HG02623 (cell line): ENCODE data around the gene REX1BD.
"Not testable (repeated sequence)": the region's sequence is repeated elsewhere in the genome, so short reads cannot be mapped to it uniquely, and the experiment has no call there.

ENCODE experiments used
- ATAC-seq: cut with Tn5 transposase; IDR thresholded peaks from one replicate; pipeline ENCODE4 v1.9.1; 2021; ENCODE audit warnings: moderate library complexity; ENCODE audit not compliant: unreplicated experiment

The REX1BD gene

DNA sequence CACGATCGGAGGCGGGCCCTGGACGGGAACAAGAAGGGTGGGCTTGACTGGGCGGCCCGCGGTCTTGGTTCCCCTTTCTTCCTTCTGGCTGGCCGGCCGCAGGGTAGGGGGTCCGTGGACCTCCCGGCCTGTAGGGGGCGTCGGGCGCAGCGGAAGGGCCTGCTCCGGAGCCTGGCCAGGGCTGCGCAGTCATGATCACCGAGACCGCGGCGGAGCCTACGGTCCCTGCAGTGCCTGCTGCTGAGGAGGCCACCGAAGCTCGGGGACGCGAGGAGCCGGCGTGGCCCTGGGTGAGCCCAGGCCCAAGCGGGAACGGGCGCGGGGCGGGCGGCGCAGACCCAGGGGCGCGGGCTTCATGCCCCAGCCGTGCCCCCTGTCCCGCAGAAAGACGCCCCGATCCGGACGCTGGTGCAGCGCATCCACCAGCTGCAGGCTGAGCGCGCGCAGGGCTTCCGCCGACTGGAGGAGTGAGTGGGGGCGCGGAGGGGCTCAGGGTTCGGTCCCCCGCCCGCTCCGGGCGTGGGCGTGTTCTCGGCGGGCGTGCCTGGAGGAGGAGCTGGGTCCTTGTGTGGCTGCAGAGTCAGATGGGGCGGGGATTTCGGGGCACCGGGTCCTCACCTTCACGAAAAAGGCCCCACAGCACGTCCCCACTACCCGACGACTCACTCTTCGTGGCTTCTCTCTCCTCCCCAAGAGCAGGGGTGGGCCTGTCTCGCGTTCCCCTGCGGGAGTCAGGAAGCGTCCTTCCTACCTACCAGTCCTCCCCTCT, at the start of gene REX1BD:
REX1BD (plus strand) TSS at position 188 of the 769 bp plus-strand sequence; CDS start at position 192, 4 bp downstream.
- peak; percentile 65 for ATAC-seq

DNA sequence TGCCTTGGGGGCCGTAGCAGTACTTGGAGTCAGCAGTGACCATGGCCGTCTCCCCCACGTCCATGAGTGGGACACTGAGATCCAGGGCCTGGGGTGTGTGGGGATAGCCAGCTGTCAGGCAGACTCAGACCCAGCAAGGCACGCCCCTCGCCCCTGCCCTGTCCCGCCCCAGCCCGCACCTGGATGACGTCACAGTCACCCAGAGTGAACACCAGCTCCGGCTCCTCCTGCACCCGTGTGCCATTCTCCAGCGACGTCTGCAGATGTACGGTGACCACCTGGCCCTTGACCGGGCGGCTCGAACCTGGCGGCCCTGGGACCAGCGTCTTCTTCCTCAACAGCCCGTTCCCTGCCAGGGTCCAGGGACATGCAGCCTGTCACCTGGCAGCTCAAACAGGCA, 49.2 kb upstream of the REX1BD start:
- no peak for ATAC-seq

DNA sequence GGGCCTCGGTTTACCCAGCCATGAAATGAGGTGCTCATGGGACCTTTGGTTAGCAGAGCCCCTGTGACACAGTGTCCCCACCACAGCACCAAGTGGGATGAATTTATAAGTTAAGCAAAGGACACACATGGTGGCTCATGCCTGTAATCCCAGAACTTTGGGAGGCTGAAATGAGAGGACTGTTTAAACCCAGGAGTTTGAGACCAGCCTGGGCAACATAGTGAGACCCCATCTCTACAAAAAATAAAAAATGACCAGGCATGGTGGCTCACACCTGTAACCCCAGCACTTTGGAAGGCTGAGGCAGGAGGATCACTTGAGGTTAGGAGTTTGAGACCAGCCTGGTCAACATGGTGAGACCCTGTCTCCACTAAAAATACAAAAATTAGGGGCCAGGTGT, 48.4 kb upstream of the REX1BD start:
- ATAC-seq: not testable (repeated sequence)

DNA sequence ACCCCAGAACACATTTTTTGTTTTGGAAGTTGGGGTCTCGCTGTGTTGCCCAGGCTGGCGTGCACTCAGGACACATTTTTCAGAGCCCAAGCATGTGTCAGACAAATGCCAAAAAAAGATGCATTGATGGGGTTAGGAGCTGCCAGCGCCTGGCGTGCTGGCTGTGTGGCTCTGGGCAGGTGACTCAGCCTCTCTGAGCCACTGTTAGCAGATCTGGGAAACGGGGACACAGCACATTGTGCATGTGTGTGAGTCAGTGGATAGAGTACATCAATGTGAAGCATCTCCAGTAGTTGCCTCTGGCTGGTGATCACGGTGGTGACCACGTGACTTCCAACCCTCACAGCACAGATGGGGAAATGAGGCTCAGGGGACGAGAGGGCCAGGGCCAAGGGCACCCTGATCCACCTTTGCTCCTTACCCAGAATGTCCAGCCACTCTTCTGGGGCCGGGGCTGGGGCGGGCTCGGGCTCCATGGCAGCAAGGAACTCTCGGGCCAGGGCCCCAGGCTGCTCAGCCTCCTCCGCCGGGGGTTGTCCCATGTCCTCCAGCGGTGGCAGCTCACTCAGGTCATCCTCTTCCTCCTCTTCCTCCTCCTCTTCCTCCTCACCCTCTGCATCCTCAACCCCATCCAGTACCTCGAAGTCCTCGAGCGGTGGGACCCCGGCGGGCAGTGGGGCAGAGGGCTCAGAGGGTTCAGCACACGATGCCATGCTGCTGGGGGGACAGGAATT, 47.2 kb upstream of the REX1BD start:
- no peak for ATAC-seq

DNA sequence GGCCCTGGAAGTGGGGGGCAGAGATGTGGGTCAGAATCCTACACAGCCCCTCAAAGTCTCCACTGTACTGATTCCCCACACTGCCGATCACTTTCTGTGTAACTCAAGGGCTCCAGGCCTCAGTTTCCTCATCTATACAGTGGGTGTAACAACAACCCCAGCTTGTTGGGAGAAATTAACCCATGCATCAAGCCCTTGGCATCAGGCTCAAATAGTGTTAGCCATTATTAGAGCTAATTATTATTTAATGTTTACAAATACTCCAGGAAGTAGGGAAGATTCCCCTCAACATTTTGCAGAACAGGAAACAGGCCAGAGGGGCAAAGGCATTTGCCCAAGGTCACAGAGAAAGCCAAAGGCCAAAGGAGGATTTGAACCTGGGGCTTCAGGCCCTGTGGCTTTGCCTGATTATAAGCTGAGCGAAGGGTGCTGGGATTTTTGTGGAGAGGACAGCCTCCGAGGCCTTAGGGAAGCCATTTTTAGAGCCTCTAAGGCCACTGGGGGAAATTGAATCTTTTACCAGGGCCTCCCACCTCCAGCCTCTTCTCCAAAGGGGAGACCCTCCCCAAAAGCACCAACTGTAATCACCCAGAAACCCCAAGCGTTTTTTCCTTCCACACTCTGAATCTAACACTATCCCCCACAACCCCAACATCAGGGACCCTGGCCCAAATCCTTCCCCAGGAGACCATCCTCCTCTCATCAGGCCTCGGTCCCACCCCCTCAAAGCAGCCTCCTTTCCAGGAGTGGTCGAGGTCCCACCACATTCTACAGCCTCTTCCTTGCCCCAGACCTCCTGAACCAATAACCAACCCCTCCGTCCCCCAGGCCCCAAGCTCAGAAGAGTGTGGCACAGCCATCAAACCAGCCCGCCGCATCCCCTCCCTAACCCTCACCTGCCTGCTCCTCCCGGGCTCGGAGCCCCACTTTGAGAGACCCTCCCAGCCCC, 46.3 kb upstream of the REX1BD start:
- ATAC-seq: no peak

DNA sequence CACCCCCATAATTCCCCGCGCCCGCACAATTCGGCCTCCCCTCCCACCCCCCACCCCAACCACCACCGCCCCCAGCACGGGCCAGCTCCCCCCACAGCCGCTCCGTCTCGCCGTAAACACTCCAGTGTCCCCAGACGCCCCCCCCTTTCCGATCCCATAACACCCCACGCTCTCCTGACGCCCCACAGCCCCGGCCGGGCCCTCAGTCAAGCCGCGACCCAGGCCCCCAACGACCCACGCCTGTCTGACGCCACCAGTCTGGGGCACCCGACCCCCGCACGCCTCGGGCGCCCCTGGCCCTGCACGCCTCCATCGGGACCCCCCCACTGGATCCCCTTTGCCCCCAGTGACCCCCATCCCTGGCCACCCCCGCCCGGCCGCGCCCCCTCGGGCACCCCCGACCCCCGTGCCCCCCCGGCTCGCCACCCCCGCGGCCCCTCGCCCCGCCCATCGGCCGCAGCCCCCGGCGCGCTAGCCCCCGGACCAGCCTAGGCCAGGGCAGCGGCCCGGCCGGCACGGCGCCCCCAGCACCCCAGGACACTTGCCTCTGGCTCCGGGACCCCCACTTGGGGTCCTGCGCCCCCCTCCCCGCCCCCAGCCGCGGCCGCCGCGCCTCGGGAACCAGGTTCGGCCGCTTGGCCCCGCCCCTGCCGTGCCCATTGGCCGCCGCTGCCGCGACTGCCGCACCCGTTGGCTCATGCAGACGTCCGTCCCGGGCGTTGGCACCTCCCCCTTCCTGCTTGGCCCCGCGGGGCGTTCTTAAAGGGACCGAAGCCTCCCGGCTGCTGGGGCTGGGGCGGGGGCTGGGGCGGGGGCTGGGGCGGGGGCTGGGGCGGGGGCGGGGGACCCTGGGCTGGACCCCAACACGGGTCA, 45.4 kb upstream of the REX1BD start, which contains the start of gene FKBP8:
FKBP8 (minus strand) TSS at position 633 of the 873 bp plus-strand sequence. CDS start 1,603 bp downstream, outside the sequence.
- ATAC-seq: peak; percentile 95

DNA sequence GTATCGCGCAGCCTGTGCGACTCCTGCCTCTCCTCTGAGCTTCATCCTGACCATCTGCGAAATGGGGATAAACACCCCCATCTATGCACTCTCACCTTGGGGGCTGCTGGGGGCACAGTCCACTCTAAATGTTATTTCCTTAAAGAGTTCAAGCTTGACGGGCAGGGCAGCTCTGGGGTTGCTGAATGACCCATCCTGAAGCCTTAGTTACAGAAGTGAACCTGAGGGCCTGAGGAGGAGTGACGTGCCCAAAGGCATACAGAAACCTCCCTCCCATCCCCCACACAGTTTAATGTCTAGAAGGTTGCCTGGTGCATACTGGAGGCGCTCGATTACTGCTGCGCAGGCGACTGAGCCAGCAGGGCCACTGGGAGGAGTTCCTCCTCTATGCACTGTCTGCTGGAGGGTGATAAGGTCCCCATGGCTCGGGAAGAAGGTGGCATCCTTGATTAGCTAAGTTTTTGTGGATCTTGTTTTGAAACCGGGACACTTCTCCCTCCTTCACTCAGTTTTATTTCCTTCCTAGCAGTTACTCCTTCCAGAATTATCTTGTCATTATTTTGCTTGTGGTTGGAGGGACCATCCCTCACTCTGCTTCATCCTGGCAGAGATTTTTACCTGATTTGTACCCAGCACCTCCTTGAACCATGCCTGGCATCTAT, 44.7 kb upstream of the REX1BD start:
- no peak for ATAC-seq

DNA sequence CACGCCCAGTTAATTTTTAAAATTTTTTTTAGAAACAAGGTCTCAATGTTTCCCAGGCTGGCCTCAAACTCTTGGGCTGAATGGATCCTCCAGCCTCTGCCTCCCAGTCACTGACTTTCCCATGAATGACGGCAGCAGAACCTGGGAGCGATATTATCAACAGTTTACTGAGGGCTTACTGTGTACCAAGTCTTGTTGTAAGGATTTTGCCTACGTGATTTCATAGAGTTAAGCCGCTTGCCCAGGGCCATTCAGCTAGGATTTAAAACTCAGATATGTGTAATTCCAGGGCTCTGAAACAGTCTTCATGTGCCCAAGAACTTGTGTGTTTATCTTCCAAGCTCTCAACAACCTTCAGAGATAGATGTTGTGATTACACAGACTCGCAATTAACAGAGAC, 37.0 kb upstream of the REX1BD start:
- ATAC-seq: no peak

DNA sequence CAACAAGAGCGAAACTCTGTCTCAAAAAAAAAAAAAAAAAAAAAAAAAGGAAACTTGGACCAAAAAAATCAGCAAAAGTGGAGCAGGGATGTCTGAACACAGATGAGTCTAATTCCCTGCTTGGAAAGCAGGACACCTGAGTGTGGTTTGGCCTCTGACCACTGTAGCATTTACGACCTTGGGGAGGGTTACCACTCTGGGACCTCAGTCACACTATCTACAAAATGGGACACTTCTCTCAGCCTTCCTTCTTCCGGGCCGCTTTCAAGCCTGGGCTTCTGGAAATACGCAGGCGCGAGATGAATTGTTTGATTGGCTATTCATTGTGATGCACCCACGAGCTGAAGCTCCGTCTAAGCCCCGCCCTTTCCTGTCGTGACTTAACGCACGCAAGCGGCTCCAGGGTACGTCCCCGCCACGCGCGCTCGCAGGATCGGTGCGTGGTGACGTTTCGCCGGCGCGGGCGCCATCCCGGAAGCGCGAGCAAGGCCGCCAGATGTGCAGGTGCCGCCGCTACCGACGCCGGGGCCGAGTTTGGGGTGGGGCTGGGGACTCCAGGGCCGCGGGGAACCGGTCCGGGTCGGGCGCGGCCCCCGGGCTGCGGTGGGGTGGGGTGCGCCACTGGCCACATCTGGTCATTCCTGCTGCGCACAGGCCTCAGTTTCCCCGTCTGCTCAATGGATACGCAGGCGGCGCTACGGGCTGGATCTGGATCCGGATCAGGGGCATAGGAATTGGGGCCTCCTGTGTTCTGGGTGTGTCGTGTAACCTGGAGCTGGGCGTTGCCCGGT, 31.0 kb upstream of the REX1BD start, which contains the start of gene KXD1:
KXD1 (plus strand) TSS at position 460 of the 791 bp plus-strand sequence. CDS start 4,187 bp downstream, outside the sequence.
- ATAC-seq: peak; percentile 91

DNA sequence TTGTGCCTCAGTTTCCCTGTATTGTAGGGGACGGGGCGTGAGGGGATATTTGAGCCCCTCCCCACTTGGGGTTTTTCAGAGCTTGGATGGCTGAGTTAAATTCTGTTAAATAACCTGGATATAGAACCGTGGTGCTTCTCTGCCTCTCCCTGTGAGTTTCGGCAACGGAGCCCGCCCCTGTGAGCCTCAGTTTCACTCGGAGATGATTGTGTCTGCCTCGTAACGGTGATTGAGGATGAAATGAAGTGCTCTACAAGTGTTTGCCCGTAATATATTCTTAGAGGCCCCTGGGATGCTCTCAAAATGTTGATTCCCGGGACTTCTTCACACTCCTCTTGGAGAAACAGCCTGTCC, 30.4 kb upstream of the REX1BD start:
- ATAC-seq: no peak

DNA sequence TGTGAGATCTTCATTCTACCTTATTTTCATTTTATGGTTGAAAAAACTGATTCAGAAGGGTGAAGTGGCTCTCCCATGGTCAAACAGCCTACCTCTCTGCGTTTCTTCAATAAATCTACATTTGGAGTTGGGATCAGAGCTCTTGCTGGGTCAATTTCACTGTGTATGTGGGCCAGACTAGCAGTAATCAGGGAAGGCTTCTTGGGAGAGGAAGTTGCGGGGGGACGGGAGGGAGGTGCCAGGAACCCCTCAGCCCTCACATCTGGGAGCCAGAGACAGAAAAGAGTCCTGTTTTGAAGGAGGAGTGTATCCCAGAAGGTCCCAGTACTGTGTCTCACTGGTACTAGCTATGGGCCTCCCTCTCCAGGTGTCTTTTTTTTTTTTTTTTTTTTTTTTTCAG, 30.0 kb upstream of the REX1BD start:
- ATAC-seq: no peak

DNA sequence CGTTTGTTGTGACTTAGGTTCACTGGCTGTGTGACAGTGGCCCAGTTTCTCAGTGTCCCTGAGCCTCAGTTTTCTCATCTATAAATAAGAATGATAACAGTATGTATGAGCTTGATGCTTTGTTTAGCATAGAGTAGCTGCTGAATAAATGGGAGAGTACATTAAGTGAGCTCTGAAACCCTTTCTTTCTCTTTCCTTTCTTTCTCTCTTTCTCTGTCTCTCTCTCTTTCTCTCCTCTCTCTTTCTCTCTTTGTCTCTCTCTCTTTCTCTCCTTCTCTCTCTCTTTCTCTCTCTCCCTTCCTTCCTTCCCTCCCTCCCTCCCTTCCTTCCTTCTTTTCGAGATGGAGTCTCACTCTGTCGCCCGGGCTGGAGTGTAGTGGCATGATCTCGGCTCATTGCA, 28.9 kb upstream of the REX1BD start:
- no peak for ATAC-seq

DNA sequence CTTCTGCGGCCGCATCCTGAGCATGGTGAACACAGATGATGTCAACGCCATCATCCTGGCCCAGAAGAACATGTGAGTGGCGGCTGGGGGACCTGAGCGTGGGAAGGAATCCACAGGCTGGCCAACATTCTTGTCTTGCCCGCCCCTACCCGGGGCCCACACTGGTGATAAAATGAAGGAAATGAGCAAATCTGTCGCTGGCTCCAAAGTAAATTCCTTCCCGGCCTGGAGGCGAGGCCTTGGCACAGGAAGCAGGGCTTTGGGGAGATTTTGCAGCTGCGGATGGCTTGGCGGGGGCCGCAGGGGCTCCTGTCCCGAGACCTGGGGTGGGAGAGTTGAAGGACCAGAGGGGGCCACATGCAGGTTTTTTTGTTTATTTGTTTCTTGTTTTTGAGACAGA, 26.5 kb upstream of the REX1BD start:
- no peak for ATAC-seq

DNA sequence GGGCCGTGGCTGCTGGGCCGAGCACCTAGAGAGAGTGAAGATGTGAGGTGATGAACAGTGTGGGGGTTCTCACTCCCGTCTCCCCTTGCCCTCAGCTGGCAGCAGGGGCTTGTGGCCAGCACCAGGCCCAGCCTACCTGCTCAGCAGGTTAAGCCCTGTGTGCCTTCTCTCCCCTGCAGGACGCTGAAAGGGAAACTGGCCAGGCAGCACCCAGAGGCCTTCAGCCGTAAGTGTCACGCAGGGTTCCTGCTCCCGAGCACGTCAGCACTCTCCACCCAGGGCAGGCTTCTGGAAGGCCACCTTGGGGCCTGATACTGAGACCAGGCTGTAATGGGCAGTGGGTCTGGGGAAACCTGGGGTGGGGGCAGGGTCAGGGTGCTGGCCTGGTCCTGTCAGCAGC, 21.6 kb upstream of the REX1BD start:
- ATAC-seq: no peak

DNA sequence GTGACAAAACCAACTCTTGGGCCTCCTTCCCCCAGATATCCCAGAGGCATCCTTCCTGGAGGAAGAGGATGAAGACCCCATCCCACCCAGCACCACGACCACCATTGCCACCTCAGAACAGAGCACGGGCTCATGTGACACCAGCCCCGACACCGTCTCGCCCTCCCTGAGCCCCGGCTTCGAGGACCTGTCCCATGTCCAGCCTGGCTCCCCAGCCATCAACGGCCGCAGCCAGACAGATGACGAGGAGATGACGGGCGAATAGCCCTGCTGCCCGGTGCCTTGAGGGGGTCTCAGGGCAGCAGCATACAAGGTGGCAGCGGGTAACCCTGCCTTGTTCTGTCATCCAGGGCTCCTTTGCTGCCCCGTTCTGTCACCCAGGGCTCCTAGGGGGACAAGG, 20.2 kb upstream of the REX1BD start:
- ATAC-seq: no peak

DNA sequence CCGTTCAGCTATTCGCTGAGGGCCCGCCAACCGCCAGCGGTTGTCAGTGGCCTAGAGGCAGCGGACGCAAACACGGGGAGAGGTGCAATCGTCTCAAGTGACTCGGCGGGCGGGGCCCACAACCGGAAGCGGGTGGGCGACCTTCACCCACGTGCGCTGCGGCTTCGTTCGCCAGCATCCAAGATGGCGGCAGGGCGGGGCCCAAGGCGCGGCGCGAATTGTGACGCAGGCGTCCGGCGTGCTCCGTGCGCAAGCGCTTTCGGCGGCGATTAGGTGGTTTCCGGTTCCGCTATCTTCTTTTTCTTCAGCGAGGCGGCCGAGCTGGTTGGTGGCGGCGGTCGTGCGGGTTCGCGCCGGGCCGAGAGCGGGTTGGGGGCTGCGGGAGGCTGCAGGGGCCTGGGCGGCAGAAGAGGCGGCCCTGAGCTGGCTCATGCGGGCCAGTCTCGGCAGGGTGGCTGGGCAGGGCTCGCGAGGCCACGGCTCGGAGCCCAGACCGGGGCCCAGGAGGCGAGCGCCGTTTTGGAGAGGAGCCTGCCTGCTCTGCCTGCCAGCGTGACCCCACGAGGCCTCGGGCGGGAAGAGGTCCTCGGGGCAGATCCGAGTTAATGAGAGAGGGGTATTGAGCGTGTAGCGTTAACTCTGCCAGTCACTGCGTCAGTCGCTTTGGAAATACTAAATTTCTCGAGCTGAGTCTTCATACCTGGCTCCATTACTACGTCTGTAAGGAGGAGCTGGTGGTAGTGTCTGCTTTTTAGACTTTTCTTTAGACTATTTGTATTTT, 16.8 kb upstream of the REX1BD start, which contains the start of gene UBA52:
UBA52 (plus strand) TSS at position 294 of the 781 bp plus-strand sequence. CDS start 1,444 bp downstream, outside the sequence.
- ATAC-seq: peak; percentile 92

DNA sequence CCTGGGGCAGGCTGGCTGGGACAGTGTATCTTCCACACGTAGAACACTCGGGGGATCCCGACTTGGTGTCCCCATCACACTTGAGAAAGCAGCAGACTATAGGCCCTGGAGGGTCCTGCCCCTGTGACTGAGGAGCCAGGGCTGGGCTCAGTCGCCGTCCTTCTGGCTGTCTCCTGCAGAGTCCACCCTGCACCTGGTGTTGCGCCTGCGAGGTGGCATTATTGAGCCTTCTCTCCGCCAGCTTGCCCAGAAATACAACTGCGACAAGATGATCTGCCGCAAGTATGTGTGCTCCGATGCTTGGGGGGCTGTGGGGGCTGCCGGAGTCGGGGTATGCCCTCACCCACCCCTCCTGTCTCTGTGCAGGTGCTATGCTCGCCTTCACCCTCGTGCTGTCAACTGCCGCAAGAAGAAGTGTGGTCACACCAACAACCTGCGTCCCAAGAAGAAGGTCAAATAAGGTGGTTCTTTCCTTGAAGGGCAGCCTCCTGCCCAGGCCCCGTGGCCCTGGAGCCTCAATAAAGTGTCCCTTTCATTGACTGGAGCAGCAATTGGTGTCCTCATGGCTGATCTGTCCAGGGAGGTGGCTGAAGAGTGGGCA, 13.8 kb upstream of the REX1BD start:
- ATAC-seq: no peak
